HG03025 (cell line): ENCODE measurements around the gene ERG.

Experiments used
- ATAC-seq: cut with Tn5 transposase; IDR thresholded peaks from one replicate; pipeline ENCODE4 v1.9.1; 2021; ENCODE audit warnings: mild to moderate bottlenecking, moderate library complexity; ENCODE audit not compliant: unreplicated experiment, low FRiP score

Gene ERG, protein sequence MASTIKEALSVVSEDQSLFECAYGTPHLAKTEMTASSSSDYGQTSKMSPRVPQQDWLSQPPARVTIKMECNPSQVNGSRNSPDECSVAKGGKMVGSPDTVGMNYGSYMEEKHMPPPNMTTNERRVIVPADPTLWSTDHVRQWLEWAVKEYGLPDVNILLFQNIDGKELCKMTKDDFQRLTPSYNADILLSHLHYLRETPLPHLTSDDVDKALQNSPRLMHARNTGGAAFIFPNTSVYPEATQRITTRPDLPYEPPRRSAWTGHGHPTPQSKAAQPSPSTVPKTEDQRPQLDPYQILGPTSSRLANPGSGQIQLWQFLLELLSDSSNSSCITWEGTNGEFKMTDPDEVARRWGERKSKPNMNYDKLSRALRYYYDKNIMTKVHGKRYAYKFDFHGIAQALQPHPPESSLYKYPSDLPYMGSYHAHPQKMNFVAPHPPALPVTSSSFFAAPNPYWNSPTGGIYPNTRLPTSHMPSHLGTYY

GRCh38 chr21:38498057-38498833 lies at the start of gene ERG:
Gene ERG, minus strand, starts transcription at chr21:38498477. Its CDS starts 97 bp downstream, at chr21:38498380.
- no peak for ATAC-seq

GRCh38 chr21:38544661-38545060 lies 46.4 kb upstream of the ERG start:
- no peak for ATAC-seq

DNA sequence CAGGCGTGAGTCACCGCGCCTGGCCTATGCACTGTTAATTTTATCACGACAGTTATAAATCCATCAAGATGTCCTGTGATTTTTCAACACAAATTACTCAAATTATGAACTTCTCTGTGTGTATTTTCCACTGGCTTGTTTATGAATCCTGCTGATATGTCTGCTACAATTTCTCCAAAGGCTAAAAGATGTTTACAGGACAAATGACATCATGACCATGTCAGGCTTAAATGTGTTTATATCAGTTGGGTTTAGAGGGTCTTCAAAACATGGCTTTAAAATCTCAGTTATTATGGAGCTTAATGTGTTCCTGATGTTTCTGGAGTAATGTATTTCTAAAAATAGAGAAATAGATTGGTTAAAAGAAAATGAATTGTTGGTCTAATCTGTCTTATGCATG lies 44.0 kb upstream of the ERG start:
- ATAC-seq = no peak

DNA sequence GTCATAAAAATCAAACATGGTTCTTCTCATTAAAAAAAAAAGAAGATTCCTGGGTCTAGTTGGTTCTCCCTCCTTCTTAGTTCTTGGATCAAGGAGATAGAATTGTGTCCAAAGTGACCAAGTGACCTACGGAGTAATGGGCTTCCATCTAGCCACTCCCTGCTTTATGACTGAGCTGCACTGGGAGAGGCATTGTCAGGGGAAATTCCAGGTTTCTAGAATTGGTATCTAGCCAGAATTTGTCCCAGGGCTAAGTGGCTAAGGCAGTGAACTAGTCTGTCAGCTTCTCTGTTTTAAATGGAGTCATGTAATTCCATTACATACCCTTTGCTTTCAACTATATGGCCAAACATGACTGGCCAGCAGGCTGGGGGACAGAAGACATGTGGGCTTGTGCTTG lies 40.1 kb upstream of the ERG start:
- ATAC-seq = no peak

DNA sequence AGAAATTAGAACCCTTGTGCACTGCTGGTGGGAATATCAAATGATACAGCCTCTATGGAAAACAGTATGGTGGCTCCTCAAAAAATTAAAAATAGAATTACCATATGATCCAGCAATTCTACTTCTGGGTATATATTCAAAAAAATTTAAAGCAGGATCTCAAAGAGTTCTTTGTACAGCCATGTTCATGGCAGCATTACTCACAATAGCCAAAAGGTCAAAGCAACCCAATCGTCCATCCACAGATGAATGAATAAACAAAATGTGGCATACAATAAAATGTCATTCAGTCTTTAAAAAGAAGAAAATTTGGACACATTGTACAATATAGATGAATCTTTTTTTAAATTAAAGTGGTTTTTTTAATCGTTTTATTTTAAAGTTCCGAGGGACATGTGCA lies 36.3 kb upstream of the ERG start:
- ATAC-seq = no peak

- no peak for ATAC-seq
Measured at GRCh38 chr21:38533887-38534286, 35.6 kb upstream of the ERG start.

GRCh38 chr21:38531591-38531990 lies 33.3 kb upstream of the ERG start:
- no peak for ATAC-seq

DNA sequence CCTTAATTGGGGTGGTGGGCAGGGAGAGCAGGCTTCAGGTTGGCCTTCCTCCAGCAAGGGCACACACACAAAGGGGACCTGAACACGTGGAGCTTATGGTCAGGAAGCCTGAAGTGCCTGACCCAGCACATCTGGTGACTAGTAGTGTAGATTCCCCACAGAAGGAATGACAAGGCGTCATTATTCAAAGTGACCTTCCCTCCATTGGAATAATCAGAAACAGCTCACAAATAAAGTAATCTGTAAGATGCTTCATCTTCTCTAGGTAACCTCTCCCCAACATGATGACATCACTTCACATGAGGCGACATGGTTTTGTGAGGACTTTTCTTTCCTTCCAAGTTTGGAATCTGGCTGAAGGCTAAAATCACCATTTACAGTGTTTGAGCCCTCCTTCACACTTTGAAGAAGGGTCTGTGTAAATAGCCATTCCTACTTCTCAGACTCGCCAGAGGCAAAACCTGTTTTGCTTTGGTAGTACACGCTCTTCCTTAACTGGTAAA lies 32.8 kb upstream of the ERG start:
- ATAC-seq = no peak

DNA sequence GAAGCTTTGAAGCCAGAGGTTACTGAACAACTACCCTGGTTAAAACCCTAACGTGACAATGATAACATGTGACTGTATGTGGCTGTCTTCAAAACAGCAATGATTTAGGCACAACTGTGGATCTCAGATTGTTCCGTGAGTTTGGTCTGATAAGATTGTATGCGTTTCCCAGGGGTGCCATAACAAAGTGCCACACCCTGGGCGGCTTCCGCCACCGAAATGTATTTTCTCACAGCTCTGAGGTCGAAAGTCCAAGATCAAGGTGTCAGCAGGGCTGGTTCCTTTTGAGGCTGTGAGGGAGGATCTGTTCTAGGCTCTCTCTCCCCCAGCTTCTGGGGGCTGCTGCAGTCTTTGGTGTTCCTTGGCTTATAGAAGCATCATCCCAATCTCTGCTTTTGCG lies 29.5 kb upstream of the ERG start:
- no peak for ATAC-seq

GRCh38 chr21:38525454-38525853 lies 27.2 kb upstream of the ERG start:
- no peak for ATAC-seq

DNA sequence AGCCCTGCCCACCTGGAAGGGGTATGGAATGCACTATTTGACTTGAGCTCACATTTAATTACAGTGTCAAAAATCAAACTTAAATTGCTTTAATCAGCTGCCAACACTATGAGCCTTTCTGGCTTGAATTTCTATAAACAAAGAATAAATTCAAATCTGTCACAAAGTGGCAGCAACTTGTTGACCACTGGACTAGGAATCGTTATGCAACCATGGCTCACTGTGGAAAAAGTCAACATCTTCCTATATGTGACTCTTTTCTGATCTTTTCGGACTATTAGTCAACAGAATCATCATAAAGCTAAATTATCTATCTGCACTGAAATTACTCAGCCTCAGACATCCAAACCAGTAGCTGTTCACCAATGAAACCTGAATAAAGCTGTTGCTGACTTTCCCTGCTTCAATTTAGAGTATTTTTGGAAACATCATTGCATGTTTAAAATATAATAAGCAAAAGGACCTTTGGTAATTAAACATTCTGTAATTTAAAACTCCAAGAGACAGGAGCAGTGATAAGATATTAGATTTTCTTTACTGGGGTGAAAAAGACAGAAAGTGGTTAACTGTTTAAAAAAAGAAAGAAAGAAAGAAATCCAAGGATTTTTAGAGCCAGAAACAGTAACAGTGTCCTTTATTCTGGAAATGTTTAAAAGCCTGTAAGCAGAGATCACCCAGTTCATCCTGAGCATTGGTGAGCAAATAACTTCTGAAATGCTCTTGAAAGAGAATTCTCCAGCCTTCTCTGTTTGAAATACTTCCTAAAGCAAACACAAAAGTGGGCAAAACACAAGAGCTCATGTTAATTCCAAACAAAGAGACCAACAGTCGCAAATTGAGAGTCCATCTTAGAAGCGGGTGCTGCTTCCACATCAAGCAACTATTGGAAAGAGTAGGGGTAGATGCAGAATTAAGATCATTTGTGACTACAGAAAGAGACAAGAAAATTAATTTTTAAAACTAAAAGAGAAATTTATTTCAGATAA lies 26.2 kb upstream of the ERG start:
- ATAC-seq = no peak

DNA sequence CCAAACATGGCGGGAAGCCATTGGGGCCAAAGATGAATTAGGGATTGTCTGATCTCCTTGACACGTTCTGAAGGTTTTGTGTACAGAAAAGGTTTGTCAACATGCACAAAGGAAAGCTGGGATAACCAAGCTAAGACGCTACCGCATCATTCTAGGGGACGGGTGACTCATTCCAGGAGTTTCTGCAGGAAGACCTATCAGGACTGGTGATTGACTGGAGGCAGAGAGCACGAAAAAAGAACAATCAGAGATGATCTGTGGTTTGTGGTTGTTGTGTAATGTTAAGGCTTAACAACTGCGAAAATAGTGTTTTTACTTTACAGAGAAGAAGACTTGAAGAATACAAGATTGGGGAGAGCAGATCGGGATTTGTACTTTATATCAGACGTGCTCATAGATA lies 22.2 kb upstream of the ERG start:
- no peak for ATAC-seq

GRCh38 chr21:38511662-38512243 lies 13.5 kb upstream of the ERG start:
- no peak for ATAC-seq

GRCh38 chr21:38511198-38511597 lies 12.9 kb upstream of the ERG start:
- ATAC-seq = no peak

DNA sequence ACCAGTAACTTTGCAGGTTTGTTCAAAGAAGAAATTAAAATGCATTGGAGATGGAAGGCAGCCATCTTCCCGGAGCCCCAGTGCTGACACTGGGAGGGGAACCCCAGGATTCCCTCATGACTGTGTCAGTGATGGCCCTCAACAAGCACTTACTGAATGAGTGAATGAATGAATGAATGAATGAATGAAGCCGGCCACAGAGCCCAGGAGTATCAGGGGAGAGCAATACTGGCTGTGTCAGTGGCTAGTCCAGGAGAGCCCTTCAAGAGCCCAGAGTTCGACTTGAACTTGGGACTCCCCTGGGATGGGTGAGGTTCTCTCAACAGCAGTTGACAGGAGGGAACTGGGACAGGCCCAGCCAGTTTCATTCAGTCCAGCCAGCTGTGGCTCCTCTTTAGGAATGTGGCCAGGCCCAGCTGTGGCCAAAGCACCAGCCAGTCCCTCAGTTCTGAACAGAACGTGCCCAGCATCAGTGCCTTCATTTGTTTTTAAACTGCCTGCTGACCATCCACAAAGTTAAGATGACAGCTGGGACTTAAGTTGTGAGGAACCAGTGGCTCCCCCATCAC lies 9.2 kb upstream of the ERG start:
- no peak for ATAC-seq

DNA sequence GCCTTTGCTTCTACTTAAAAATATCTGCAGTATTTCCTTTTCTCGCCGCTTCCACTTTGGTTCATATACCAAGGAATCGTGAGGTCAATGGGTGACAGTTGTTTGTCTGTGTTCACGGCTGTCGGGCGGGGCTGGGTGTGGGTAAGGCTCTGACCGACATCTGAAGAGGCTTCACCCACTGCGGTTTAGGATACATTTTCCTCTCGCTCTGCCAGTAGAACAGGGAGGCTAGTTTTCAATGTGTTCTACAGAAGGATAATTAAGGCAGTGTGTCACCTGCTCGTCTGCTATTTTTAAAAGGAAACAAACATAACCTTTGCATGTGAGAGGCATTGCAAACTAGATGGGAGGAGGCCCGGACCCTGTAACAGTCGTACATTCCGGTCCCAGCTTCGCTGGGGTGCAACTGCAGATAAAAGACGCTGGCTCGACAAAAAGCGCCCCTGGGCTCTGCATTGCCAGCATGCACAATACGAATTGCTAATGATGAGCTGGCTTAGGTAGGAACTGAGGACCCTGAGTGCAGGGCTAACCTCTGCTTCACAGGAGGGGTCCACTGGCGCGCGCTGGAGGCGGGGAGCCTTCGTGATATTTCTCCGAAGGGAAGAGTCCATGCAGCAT lies 8.5 kb upstream of the ERG start:
- no peak for ATAC-seq

- no peak for ATAC-seq
Measured at GRCh38 chr21:38505654-38506523, 7.6 kb upstream of the ERG start.

DNA sequence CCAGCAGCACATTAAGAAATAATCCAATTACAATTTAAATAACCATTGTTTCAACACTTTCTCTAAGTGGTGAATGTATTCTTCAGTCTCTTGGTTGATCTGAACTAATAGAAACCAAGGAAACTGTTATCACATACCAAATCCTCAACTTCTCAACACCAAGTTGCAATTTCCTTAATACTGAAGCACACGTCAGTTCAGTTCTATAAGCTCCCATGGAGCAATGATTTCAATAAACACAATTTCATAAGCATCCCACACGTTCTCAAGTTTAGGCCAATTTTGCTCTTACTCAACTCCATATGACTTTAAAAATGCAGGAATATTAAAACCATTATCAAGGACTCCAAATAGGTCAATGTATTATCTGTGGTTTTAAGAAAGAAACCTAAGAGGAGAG lies 5.8 kb upstream of the ERG start:
- ATAC-seq = no peak
